Liver (tissue), 3 donors: ENCODE results near the gene CDA.

Source experiments
- EGR1 ChIP-seq, 2 donors: IDR thresholded peaks; 2 replicates each; pipeline ENCODE4 v1.6.1; 2016 to 2018; ENCODE audit warnings: antibody characterized with exemption in 2 of 2, low read depth in 2 of 2
- RAD21 ChIP-seq, 2 donors: IDR thresholded peaks; 2 replicates each; pipeline ENCODE4 v1.6.1; 2016; ENCODE audit warnings: antibody characterized with exemption in 2 of 2, mild to moderate bottlenecking in 2 of 2
- YY1 ChIP-seq: IDR thresholded peaks from 2 replicates; pipeline ENCODE4 v1.6.1; 2016; ENCODE audit warnings: antibody characterized with exemption, mild to moderate bottlenecking
- TF ChIP-seq, protein P1 (sequence below): IDR thresholded peaks from 2 replicates; pipeline ENCODE4 v1.6.1; 2016; ENCODE audit warnings: antibody characterized with exemption
- TF ChIP-seq, protein P2 (sequence below): fragments of 150-350 bp; IDR thresholded peaks from 2 replicates; pipeline ENCODE4 v1.5.1; 2017; ENCODE audit warnings: improper control_type of control experiment, low read depth, low read length; ENCODE audit not compliant: missing input control
- TF ChIP-seq, protein P3 (sequence below): IDR thresholded peaks from 2 replicates; pipeline ENCODE4 v1.6.1; 2016; ENCODE audit warnings: antibody characterized with exemption, mild to moderate bottlenecking
- donor health status: healthy.
- donor health status: healthy.

DNA sequence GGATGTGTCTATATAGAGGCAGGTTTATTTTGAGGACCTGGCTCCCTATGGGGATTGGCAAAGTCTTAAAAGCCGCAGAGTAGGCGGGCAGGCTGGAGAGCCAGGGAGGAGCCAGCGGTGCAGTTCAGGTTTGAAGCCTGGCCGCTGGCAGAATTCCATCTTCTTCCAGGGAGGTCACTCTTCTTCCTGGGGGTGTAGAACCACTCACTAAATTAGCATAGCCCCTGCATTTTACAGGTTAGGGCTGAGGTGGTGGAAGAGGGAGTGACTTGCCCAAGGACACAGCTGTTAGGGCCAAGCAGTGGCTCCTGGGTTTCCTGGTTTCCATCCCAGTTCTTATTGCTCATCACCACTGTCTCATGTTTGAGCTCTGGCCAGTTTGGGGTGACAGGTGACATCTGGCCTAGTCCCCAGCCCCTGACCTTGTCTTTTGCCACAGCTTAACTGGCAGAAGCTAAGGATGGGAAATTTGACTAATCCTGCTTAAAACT, 45.7 kb downstream of the CDA start:
- TF ChIP-seq, protein P1, sequence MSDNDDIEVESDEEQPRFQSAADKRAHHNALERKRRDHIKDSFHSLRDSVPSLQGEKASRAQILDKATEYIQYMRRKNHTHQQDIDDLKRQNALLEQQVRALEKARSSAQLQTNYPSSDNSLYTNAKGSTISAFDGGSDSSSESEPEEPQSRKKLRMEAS = no peak
- TF ChIP-seq, protein P2, sequence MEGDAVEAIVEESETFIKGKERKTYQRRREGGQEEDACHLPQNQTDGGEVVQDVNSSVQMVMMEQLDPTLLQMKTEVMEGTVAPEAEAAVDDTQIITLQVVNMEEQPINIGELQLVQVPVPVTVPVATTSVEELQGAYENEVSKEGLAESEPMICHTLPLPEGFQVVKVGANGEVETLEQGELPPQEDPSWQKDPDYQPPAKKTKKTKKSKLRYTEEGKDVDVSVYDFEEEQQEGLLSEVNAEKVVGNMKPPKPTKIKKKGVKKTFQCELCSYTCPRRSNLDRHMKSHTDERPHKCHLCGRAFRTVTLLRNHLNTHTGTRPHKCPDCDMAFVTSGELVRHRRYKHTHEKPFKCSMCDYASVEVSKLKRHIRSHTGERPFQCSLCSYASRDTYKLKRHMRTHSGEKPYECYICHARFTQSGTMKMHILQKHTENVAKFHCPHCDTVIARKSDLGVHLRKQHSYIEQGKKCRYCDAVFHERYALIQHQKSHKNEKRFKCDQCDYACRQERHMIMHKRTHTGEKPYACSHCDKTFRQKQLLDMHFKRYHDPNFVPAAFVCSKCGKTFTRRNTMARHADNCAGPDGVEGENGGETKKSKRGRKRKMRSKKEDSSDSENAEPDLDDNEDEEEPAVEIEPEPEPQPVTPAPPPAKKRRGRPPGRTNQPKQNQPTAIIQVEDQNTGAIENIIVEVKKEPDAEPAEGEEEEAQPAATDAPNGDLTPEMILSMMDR = no peak
- TF ChIP-seq EGR1 (IDR thresholded peaks at IDR 0.05; ENCODE audit: low read depth in 2 of 2) (no peak), YY1 (no peak), RAD21 (IDR thresholded peaks at IDR 0.05) (peak in 1 of 2 donors; percentile 11)
- TF ChIP-seq, protein P3, sequence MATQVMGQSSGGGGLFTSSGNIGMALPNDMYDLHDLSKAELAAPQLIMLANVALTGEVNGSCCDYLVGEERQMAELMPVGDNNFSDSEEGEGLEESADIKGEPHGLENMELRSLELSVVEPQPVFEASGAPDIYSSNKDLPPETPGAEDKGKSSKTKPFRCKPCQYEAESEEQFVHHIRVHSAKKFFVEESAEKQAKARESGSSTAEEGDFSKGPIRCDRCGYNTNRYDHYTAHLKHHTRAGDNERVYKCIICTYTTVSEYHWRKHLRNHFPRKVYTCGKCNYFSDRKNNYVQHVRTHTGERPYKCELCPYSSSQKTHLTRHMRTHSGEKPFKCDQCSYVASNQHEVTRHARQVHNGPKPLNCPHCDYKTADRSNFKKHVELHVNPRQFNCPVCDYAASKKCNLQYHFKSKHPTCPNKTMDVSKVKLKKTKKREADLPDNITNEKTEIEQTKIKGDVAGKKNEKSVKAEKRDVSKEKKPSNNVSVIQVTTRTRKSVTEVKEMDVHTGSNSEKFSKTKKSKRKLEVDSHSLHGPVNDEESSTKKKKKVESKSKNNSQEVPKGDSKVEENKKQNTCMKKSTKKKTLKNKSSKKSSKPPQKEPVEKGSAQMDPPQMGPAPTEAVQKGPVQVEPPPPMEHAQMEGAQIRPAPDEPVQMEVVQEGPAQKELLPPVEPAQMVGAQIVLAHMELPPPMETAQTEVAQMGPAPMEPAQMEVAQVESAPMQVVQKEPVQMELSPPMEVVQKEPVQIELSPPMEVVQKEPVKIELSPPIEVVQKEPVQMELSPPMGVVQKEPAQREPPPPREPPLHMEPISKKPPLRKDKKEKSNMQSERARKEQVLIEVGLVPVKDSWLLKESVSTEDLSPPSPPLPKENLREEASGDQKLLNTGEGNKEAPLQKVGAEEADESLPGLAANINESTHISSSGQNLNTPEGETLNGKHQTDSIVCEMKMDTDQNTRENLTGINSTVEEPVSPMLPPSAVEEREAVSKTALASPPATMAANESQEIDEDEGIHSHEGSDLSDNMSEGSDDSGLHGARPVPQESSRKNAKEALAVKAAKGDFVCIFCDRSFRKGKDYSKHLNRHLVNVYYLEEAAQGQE = no peak
